Measurements from ENCODE around the gene SYCE1L.
A peak's percentile ranks its signal among the peaks of the same experiment; 100 is the strongest.
"Not testable (repeated sequence)": the region's sequence is repeated elsewhere in the genome, so short reads cannot be mapped to it uniquely, and the experiment has no call there.

SYCE1L gene, protein sequence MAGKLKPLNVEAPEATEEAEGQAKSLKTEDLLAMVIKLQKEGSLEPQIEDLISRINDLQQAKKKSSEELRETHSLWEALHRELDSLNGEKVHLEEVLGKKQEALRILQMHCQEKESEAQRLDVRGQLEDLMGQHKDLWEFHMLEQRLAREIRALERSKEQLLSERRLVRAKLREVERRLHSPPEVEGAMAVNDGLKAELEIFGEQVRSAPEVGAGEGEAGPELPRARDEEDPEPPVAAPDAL

DNA sequence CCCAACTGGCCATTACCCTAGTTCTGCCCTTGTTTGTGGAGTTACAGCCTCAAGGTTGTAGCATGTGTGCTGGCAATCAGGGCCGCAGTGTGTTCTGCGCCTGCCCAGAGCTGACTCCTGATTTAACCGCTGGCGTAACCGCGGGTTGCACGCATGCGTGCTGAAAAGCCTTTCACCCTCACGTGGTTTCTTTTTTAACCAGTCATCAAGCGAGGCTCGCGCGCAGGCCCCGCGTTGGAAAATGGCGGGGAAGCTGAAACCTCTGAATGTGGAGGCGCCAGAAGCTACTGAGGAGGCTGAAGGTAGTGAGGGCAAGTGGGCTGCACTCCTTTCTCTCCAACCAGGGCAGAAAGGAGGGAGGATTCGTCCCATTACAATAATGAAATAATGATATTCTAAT lies at the start of gene SYCE1L:
SYCE1L (plus strand) TSS at position 198 of the 400 bp plus-strand sequence; CDS start at position 242, 44 bp downstream.
- no peak for DNase-seq

DNA sequence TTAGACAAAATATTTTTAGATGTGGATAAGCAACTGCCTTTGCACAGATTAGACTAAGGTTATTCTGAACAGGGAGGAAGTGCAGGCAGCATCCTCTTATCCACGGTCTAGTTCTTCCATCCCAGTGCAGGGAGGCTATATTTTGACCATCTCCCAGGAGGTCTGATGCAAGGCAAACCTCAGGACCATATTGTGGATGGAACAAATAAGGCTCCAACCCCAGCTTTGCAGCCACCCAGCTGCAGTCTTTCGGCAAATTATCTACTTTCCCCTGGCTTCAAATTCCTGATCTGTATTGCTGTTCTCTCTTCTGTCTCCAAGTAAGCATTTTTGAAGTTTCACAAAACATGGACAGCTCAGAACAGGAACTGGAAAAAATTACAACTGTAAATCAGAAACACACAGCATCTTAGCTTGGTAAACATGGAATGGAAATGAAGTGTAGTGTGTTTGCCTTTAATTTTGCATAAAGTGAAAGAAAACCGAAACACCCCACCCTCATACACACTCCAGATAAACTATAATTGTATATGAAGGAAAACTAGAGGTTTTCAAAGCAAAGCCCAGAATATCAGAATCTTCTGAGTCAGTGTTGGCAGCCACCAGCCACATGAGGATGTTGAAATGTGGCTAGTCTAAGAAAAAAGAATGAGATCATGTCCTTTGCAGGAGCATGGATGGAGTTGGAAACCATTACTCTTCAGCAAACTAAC lies 41.7 kb upstream of the SYCE1L start:
- DNase-seq = no peak

DNA sequence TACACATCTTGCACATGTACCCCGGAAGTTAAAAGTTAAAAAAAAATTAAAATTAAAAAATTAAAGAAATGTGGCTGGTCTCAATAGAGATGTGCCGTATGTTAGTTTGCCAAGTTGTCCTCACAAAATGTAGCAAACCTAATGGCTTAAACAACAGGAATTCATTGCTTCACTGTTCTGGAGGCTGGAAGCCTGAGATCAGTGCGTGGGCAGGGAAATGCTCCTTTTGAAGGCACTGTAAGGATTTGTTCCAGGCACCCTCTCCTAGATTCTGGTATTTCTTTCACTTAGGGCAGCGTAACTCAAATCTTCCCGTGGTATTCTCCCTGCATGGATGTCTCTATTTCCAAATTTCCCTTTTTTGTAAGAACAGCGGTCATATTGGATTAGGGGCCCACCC lies 40.9 kb upstream of the SYCE1L start:
- no peak for DNase-seq

DNA sequence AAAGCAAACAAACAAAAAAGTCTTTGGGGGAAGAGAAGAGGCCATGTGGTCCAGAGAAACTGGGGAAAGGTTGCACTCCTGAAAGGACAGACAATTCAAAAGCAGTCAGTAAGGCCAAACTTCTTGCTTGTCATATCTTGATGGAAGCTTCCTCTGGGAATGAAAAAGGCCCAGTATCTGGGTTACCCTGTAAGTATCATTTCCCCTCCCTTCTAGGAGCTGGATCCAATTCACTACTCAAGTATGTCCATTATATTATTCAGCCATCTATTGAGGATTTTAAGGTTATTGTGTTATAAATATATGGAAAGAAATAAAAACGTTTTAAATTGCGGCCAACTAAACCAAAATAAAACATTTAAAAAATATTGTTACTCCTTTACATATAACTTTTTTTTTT lies 34.2 kb upstream of the SYCE1L start:
- no peak for DNase-seq

DNA sequence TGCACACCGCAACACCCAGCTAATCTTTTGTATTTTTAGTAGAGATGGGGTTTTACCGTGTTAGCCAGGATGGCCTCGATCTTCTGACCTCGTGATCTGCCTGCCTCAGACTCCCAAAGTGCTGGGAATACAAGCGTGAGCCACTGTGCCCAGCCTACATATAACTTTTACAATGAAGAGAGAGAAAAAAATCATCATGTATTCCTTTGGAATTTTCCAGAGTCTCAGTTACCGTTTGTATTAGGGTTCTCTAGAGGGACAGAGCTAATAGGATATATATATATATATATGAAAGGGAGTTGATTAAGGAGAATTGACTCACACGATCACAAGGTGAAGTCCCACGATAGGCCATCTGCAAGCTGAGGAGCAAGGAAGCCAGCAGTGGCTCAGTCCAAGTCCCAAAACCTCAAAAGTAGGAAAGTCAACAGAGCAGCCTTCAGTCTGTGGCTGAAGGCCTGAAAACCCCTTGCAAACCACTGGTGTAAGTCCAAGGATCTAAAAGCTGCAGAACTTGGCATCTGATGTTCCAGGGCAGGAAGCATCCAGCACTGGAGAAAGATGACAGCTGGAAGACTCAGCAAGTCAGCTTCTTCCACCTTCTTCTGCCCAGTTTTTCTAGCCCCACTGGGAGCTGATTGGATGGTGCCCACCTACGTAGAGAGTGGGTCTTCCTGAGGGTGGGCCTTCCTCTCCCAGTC lies 33.5 kb upstream of the SYCE1L start:
- DNase-seq = not testable (repeated sequence)

DNA sequence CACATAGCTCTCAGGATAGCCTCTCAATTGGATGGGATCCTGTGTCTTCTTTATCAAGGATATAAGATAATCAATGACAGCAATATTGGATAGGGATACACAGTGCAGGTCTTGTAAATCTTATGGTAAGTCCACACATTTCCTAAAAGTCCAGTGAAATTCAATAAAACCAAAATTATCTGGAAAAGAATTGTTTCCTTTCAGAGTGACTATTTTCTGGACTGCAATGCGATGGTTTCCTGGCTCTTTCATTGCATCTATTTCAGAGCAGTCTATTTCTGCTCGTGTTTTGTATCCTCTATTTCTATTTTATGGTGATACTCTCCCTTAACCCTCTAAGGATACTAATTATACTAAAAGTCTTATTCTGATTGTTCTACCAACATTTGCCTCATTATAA lies 32.5 kb upstream of the SYCE1L start:
- no peak for DNase-seq

DNA sequence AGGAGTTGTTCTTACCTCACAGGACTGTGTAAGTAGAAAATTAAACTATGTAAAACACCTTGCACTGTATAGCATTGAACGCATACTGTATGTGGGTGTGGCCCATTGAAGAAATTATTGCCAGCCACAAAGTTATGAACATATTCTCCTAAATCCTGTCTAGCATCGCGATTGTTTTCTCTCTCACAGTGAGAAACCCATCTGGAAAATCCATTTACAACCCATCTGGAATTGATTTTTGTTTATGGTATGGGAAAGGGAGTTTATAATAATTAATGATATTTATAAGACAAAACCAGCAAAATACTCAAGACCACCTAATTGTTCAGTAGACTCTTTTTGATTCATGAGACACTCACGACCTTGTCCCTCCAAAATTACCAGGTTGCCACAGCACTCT lies 30.3 kb upstream of the SYCE1L start:
- DNase-seq = no peak

DNA sequence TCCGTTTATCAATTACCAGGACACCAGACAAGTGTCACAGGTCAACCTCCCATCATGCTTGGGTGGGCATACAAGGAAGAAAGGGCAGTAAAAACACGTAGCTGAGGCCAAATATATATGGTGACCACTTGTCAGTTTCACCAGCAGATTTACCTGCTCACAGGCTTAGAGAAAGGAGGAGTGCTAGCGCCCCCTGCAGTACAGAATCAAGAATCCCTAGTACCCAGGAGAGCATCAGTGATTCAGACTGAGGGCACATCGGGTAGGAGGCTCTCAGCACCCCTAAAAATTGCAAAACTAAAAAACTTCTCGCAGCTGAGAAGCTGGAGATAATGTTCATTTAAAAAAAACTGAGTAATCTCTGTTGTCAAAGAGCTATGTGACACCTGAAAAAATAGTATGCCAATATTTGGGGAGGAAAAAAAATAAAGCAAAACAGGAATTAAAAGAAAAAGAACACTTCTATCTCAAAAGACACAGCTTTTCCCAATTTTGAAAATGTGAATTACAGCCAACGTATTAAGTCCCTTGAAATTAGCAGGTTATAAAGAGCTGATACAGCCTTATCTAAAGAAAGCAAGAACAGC lies 29.5 kb upstream of the SYCE1L start:
- DNase-seq = no peak

DNA sequence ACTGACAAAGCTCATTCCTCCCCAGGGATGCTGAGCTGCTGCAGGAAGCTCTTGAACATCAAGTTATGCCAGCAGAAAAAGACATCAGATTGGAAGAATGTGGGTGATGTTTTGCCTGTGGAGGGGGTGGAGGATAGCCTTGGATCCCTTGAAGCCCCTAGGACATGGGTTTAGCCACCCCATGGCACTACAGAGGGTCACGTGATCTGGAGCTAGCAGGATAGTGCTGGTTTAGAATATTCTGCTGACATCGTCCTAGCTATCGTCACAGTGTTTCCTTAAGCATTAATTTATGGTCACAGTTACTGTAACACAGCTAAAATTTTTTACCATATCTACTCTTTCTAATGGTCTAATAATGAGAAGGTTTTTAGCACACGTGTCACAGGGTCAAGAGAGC lies 28.4 kb upstream of the SYCE1L start:
- DNase-seq = no peak

DNA sequence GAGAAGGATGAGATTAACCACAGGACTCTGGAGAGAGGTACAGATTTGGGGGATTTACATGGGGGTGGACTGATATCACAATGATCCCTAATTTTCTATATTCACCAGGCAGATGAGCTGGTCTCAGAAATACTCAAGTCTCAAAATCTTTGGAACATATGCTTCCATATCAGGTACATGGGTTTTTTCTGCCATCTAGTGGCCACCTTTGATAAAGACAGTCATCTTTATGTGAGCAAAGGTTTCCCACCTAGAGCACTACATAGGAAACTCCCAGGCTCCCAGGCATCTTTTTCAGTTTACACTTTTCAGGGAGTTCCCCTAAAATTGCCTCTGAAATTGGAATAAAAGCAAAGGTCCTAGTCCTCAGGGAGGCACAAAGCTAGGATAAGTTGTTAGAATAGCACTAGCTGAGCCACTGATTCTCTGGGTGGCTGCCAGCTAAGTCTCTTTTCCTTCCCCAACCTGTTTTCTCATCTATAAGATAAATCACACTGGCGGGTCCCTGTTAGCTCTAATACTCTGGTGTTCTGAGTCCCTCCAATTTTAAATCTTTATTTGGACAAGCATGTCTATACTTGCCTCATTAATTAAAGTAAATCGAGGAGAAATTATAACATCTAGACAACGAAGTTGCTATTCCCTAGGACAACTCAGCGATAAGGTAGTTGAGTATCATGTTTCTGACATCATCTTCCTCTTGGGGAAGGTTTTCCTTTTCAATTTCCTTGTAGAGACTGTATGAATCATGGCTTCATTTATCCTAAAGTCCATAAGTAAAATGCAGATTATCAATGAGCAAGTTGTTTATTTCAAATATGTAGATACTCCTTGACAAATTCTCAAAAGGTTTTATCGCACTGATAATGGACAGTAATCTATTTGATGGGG lies 27.2 kb upstream of the SYCE1L start:
- DNase-seq = no peak

DNA sequence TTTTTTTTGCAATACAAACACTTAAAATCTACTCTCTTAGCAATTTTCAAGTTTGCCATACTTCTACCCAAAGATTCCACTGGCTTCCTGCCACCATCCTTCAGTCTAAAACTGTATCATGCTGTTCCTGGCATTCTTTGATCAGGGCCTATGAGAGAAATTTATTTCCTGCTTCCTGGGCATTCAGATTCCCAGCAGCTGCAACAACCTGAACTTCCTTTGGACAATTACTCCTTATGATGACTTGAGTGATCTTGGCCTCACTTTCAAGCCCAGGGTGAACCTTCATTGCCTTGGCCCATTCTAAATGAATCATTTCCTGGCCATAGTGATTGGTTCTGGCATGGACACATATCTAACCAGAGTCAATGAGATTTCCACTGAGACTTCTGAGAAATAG lies 26.3 kb upstream of the SYCE1L start:
- no peak for DNase-seq

DNA sequence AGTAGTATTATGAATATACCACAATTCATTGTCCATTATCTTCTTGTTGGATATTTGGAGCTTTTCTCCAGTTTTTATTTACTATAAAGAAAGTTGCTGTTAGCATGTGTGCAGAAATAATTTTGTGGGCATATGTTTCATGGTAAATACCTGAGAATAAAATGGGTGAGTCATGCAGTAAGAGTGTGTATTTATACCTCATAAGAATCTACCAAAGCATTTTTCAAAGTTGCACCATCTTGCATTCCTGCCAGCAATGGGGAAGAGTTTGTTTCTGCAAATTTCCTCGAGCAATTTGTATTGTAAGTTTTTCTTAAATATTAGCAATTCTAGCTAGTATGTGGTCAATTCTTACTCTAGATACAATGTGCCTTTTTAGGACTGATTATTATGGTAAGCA lies 16.1 kb upstream of the SYCE1L start:
- no peak for DNase-seq

DNA sequence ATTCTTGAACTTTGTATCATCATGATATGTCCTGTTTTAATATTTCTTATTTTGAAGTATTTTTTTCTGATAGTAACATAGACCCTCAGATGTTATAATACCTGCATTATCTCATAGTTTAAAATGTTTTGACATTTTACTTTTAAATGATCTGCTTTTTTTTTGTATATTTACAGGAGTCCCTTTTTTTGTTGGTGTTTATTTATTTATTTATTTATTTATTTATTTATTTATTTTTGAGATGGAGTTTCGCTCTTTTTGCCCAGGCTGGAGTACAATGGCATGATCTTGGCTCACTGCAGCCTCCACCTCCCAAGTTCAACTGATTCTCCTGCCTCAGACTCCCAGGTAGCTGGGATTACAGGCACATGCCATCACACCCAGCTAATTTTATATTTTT lies 12.9 kb upstream of the SYCE1L start:
- not testable (repeated sequence) for DNase-seq

DNA sequence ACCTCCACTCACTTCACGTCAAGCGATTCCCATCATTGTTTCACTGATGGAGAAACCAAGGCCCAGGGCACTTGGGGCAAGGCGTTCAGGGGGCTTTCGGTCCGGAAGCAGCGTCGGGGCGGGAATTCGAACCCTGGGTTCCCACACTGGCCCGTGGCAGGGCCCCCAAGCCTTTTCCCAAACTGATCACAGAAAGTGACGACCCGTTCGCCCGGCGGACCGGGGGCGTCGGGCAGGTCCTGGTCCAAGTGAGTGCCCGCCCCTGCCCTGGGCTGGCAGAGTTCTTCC lies 9.1 kb upstream of the SYCE1L start:
- no peak for DNase-seq

DNA sequence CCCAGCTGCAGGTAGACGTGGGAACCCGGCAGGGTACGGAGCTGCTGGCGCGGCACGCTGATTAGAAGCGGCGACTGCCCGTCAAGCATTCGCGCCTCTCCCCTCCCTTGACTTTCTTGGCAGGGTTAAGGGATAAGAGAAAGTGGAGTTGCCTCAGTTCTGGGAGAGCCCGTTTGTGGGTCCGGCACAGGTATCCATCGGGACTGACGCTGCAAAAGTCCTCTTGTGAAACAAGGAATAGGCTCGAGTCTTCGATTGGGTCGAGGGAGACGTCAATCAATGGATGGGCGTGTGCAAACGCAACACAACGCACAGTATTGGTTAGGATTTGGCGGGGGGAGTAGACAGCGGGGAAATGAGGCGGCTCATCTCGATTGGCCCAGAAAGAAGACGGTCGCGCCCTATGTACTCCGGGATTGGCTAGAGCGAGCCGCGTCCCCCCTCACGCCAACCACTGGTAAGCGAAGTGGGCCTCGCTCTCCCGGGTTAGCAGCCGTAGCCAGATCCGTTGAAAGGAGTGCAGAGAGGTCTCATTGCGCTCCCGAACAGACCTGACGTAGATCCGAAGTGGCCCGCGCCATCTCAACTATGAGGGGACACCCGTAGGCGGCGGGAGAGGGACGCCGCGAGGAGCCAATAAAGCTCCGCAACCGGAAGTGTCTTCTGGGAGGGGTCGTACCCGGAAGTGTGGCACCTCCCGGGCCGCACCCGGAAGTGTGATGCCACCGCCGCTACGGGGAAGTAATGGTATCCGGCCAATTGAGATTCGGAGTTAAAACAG lies 8.5 kb upstream of the SYCE1L start, which contains the start of gene MON1B:
MON1B (plus strand) TSS at position 713 of the 781 bp plus-strand sequence. CDS start 296 bp downstream, outside the sequence.
- peak; percentile 81 for DNase-seq

DNA sequence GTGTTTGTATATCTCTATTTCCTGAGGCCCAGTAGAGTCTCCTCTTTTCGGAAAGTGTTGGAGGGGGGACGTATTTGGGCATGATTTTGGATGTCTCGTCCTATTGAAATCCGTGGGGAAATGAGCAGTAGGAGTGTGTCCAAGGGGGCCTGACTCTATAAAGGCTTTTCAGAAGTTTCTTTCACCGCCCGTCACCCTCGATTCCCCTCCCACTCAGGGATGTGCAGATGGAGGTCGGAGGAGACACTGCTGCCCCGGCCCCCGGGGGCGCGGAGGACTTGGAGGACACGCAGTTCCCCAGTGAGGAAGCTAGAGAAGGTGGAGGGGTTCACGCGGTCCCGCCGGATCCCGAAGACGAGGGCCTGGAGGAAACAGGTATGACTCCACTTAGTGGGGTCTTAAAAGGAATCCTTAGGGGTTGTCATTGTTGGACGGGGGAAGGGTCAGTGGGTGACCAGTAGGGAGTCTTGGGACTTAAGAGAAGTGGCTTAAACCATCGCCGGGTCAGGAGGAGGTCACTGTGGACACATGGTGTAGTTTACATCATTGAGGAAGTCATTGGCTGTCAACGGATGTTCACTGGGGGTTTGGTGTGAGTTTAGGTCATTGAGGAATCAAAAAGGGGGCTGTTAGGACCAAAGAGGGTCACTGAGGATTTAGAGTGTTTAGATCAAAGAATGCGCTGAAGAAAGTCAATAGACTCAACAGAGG lies 7.8 kb upstream of the SYCE1L start:
- no peak for DNase-seq

DNA sequence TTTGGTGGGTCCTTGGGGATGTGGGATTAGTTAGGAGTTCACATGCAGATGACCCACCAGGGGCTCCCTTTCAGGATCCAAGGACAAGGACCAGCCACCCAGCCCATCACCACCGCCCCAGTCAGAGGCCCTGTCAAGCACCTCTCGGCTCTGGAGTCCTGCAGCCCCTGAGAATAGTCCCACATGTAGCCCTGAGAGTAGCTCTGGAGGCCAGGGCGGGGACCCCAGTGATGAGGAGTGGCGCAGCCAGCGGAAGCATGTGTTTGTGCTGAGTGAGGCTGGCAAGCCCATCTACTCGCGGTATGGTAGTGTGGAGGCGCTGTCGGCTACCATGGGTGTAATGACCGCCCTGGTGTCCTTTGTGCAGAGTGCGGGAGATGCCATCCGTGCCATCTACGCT lies 5.8 kb upstream of the SYCE1L start:
- DNase-seq = no peak

DNA sequence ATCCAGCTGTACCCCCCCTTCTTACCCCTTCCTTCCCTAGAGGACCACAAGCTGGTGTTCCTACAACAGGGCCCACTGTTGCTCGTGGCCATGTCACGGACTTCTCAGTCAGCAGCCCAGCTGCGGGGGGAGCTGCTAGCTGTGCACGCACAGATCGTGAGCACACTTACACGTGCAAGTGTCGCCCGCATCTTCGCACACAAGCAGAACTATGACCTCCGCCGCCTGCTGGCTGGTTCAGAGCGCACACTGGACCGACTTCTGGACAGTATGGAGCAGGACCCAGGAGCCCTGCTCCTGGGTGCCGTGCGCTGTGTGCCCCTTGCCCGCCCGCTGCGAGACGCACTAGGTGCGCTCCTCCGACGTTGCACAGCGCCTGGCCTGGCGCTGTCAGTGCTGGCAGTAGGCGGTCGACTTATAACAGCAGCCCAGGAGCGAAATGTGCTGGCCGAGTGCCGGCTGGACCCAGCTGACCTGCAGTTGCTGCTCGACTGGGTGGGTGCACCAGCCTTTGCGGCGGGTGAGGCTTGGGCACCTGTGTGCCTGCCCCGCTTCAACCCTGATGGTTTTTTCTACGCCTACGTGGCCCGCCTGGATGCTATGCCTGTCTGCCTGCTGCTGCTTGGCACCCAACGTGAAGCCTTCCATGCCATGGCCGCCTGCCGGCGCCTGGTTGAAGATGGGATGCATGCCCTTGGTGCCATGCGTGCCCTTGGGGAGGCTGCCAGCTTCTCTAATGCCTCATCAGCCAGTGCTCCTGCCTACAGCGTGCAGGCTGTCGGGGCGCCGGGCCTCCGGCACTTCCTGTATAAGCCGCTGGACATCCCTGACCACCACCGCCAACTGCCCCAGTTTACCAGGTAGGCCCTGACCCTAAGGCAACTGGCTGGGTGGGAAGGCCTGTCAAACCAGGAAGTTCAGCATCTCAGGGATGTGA lies 4.6 kb upstream of the SYCE1L start:
- no peak for DNase-seq

DNA sequence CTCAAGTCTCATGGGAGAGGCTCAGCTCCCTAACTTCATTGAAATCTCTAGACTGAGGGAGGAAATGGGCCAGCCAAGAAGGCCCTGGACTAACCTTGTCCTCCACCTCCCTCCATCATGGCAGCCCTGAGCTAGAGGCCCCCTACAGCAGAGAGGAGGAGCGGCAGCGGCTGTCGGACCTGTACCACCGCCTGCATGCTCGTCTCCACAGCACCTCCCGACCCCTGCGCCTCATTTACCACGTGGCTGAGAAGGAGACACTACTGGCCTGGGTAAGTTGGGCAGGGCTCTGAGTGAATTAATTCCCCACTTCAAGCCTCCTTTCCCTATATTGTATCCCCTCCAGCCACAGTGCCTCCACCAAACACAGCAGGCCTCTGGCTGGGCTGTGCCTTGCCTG lies 3.8 kb upstream of the SYCE1L start:
- no peak for DNase-seq

DNA sequence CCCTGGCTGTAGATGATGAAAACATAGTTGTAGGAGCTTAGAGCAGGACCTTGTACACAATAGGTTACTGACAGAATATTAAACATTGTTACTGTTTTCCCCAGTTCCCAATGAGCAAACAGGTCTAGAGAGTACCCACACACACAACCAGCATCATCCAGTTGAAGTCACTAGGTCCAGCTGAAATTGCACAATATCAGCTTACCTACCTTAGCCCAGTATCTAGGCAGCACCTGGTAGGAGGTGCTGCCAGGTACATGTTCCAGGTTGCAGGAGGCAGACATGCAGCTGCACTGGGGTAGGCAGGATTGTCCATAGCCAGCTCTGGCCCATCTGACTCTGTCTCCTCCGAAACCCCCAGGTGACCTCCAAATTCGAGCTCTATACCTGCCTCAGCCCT lies 1.5 kb upstream of the SYCE1L start:
- no peak for DNase-seq
